Jurkat, Clone E6-1 (cell line): ENCODE results near the gene ATP8A2.
"Not testable (repeated sequence)": the region's sequence is repeated elsewhere in the genome, so short reads cannot be mapped to it uniquely, and the experiment has no call there.

Experiments used
- DNase-seq: peaks from one replicate; pipeline ENCODE4 v3.0.0-alpha.2; 2011; ENCODE audit warnings: low read depth, low spot score
- H3K4me3 ChIP-seq: 2 replicates; pipeline ENCODE4 v1.5.1; 2011; ENCODE audit warnings: mild to moderate bottlenecking, low read length, control low read depth, moderate library complexity

The ATP8A2 gene

DNA sequence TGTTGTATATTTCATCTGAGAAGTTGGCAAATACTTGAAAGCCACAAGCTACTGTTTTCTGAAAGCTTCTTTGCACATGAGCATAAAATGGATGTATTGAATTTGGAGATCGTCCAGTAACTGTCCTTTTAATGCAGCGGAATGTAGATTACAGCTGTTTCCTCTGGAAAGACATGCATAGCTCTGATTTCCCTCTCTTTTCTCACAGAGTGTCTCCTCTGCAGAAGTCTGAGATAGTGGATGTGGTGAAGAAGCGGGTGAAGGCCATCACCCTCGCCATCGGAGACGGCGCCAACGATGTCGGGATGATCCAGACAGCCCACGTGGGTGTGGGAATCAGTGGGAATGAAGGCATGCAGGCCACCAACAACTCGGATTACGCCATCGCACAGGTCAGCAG lies 397.1 kb downstream of the ATP8A2 start:
- DNase-seq, result no peak
- H3K4me3 ChIP-seq, result no peak overlapping the region

DNA sequence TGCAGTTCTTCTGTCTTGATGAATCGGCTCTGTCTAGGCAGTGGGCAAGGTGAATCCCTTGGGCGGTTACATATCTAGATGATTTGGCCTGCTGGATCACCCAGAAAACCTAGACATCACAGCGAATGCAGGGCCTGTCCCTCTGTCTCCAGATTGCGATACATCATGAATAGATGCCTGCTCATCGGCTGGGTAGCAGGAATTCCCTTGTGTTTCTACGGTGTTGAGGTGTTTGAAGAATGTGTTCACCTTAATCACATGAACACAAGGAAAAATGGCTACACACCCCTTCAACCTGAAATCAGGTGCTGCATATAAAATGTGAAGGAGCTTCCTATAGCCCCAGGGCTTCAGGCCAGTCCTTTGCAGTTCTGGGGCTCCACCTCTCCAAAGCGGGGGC lies 398.8 kb downstream of the ATP8A2 start:
- DNase-seq, result no peak

DNA sequence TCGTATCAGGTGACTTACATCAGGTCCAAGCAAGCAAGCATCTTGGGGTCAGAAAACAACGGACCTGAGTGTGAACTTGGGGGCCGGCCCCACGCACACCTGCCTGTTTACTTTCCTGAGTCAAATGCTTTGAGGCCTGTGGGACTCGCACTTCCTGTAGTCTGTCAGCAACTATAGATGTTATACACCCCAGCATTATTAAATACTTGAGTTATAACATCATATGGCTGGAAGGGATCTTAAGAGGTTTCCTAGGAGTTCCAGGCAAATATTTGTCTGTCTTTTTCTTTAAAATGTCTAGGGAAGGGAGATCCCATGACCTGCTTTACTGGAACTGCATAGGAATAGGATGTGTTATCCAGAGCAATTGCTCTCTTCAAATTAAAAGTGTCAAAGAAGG lies 399.4 kb downstream of the ATP8A2 start:
- no peak overlapping the region for H3K4me3 ChIP-seq
- DNase-seq, result no peak

More for the DNA sequence above, 398.8 kb downstream of the ATP8A2 start:
- no peak overlapping the region for H3K4me3 ChIP-seq

DNA sequence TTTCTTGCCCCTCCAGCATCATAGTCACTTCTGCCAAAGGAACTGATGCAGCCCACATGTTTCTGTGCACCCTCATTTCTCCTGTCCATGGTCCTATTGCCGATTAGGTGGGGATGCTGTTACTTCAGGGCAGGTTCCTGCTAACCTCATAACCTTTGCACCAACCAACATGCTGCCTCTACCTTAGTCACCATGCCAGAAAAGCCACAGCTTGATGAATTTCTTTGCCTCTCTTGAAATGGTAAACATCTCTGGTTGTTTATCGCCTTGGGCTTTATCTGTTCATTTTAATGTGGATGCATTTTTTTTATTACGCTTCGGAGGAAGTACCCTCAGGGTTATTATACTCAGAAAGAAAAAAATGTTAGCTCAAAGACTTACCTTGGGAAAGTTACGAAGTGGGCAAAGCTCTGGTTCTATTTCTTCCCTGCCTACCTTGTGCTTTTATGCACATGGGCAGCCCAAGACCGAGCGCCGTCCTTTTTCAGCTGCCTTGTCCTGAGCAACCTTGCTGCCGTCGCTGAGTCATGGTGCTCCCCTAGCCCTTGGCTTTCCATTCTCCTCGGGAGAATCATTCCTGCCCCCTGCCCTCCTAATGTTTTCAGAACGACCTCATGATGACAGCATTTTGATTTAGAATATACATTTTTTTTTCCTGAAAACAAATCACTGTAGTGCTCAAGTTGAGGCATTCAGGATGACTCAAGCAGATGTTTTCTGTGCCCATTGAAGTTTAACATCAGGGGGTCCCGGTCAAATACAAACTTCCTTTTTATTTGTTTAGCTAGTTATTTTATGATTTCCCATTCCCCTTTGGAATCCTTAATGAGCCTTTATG lies 400.1 kb downstream of the ATP8A2 start:
- H3K4me3 ChIP-seq, result no peak overlapping the region
- no peak for DNase-seq

DNA sequence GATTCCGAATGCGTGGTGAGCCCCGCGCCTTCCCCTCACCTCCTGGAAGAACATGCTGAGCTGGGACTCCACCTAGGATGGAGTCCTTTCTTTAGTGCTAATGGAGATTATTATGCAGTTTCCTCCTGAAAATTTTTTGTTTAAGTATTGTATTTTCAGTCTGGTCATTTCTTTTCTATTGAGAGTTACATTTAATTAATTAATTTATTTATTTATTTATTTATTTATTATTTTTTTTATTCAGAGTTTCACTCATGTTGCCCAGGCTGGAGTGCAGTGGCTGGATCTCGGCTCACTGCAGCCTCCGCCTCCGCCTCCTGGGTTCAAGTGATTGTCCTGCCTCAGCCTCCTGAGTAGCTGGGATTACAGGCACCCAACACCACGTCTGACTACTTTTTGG lies 400.8 kb downstream of the ATP8A2 start:
- H3K4me3 ChIP-seq, DNase-seq: not testable (repeated sequence)

DNA sequence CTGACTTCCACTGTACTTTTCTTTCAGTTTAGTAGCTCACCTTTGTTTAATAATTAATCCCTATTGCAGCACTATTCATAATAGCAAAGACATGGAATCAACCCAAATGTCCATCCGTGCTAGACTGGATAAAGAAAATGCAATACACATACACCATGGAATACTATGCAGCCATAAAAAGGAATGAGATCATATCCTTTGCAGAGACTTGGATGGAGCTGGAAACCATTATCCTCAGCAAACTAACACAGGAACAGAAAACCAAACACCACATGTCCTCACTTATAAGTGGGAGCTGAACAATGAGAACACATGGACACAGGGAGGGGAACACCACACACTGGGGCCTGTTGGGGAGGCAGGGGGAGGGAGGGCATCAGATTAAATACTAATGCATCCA lies 402.3 kb downstream of the ATP8A2 start:
- not testable (repeated sequence) for H3K4me3 ChIP-seq, DNase-seq

DNA sequence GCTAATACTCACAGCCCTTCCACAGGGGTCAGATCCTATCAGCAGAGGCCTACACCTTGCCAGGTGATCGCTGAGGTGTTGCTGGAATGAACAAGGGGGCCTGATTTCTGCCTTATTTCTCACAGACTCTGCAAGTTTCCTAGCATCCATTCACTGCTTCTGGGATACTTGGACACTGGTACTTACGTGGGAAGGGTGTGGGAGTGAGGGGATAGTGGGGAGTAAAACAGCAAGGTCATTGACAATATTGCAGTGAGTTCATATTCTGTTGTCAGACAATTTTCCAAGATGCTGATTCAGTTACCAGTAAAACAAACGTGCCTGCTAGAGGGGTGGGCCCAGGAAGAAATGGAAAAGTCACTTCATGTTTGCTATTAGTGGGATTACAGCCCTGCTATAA lies 403.5 kb downstream of the ATP8A2 start:
- no peak overlapping the region for H3K4me3 ChIP-seq

DNA sequence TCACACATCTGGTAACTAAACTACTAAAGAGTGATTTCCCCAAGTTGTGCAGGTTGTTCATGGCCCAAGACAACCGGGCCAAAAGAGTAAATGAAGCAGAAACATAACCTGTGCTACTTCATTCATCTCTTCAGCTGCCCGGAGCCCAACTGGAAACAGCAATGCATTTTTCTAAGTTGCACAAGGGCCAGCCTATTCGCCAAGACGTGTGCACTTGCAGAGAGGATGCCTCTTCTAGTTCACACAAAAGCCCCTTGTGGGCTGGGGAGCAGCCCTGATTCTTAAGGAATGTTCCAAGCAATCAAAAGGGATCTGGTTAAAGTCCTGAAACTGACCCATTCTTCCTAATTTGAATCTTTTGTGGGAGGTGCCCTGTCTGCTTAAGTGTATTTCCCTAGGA lies 404.2 kb downstream of the ATP8A2 start:
- DNase-seq, result no peak
- H3K4me3 ChIP-seq, result no peak overlapping the region

More for the DNA sequence above, 403.5 kb downstream of the ATP8A2 start:
- DNase-seq, result no peak

DNA sequence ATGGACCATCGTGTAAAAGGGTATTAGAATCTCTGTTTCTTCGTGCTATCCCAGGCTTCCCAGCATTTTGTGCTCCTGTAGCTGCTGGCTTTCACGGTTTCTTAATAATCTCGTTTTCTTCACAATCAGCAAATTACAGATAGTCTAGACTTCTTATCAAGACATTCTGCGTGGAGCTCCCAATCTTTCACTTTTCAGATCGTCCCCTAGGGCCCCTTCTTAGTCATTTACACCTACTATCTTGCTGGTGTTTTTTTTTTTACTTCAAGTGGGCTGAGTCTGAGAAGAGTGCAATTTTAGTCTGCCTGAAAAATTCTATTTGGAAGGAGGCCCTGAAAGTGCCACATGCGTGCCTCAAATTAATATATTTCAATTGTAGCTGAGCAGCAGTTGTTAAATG lies 404.9 kb downstream of the ATP8A2 start:
- H3K4me3 ChIP-seq, result no peak overlapping the region
- no peak for DNase-seq

DNA sequence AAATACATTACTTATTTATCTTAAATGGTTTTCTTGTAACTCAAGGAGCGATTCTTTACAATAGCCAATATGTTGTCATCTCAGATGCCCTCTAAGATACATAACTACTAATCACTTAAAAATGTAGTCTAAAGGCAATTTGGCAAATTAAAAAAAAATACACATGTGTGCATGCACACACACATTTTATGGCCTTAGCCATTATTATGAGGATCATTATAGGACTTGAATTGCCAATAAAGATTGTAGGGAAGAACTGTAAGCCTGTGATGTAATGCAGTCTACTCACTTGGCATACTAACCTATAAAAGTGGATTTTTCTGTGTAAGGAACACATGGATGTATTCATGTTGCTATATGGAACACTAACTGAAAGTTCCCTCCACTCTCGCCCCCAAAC lies 405.7 kb downstream of the ATP8A2 start:
- no peak for DNase-seq

DNA sequence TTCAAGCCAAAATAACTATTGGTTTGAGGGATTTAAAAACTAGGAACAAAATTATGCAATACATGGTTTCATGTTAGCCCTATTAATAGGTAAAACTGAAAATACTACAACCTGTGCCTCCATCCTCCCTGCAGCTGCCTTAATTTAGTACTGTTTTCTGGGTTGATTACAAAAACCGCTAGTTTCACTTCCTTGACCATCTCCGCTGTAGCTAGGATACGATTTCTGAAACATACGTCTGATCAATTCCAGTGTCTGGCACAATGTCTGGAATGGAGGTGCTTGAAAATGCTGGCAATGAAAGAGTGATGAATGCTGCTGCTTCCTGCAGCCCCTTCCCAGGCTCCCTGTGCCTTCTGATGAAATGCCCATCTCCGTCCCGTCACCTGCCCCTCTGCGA lies 406.6 kb downstream of the ATP8A2 start:
- H3K4me3 ChIP-seq, result no peak overlapping the region
- DNase-seq, result no peak

More for the DNA sequence above, 405.7 kb downstream of the ATP8A2 start:
- no peak overlapping the region for H3K4me3 ChIP-seq

DNA sequence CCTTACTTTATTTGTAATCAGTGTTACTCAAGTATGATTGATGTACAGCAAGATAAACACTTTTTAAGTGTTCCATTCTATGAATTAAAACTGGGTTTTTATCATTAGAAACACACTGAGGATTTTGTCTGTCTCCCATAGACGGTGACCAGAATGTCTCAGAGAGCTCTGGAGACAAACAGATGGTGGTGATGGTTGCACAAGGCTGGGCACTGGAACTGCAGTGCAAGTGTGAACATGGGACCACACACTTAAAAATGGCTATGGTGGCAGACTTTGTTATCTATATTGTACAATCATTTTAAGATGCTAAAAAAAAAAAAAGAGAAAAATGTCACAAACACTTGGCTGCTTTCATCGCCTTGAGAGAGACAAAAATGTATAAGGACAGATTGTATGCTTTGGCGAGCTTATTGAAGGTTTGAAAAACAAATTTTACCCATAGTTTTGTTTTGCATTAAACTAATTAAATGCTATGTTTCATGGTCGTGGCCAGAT lies 407.1 kb downstream of the ATP8A2 start:
- H3K4me3 ChIP-seq, result no peak overlapping the region
- no peak for DNase-seq

DNA sequence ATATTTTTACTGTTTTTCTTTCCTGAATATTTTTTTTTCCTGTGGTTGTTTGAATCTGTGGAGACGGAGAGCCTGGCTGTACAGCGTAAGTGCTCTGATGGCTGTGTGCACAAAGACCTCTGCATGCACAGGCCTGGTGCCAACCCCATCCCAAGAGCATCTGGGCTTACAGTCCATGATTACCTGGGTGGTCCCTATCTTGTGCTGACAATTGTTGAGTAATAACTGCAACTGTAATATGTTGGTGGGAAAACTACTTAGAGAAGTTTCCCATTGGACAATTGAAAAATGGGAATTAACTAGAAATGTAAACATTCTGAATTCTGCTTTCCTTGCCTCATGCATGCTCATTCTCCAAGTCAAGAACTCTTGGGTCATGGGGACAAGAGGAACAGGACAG lies 411.3 kb downstream of the ATP8A2 start:
- DNase-seq, result no peak
- H3K4me3 ChIP-seq, result no peak overlapping the region

DNA sequence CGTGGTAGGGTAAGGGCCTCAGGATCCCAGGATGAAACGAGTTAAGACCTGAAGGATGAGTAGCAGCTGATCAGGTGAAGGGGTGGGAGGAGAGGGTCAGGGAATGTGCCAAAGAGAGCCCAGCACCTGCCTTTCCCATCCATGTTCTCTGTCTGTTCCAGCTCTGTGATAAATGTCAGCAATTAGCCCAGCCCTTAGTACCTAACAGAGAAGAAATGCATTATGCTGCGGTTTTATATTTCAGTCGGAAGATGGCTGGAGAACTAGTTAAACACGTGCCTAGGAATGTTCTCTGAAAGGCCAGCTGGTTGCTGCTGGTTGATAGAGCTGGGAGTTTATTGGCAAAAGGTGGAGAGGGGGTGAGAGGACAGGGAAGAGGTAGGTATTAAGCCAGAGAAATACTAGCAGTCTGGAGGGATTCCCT lies 411.8 kb downstream of the ATP8A2 start:
- DNase-seq, result no peak

DNA sequence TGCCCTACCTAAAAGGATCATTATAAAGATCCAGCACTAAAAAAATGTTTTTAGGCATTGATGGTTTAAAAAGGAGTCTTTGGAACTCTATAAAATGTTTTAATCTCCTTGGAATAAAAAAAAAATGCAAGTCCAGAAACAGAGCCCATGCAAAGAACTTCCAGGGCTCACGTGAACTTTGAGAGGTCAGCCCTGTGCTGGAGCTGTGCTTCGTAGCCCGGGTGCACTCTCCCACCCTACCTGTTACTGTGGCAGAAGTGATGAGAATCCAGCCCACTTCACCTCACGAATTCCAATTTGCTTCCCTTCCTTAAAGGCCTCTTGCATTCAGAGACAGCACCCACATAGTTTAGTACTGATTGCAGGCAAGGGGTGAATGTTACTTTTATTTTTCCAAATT lies 412.3 kb downstream of the ATP8A2 start:
- DNase-seq, result no peak
- no peak overlapping the region for H3K4me3 ChIP-seq

More for the DNA sequence above, 411.8 kb downstream of the ATP8A2 start:
- no peak overlapping the region for H3K4me3 ChIP-seq

DNA sequence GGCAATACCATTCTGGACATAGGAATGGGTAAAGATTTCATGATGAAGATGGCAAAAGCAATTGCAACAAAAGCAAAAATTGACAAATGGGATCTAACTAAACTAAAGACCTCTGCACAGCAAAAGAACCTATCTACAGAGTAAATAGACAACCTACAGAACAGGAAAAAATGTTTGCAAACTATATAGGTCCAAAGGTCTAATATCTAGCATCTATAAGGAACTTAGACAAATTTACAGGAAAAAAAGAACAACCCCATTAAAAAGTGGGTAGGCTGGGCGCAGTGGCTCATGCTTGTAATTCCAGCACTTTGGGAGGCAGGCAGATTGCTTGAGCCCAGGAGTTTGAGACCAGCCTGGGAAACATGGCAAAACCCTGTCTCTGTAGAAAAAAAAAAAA lies 418.4 kb downstream of the ATP8A2 start:
- H3K4me3 ChIP-seq, DNase-seq: not testable (repeated sequence)

DNA sequence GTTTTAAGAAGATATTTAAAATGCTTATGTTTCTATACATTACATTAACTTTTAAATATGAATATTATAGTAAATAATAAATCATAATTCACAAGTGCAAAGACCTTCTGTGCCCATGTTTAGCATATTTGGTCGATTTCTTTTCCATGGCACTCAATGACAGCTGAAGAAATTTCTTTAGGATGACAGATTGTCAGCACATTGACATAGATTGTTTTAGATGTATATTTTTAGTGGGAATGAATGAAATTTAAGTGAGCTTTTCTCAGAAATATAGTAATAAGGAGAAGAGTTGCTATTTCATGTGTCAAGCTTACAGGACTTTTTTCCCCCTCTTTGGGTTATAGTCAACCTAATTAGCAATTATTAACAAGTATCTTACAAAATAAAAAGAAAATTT lies 423.5 kb downstream of the ATP8A2 start:
- no peak for DNase-seq
- no peak overlapping the region for H3K4me3 ChIP-seq

DNA sequence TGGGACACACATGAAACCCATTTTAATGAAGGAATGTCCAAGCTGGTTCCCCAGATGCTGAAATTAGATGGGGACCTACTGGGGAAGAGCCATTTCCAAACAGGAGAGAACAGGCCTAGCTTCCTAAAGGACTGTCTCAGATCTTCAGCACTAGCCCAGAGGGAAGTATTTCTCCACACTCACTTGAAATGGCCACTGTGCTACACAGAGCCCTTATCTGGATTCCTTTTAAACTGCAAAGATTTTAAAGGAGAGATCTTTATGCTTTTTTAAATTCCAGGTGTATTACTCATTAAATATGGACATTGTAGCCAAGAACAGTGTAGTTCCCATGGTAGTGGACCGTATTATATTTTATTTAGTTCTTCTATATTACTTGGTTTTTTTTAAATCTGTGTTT lies 424.7 kb downstream of the ATP8A2 start:
- no peak for DNase-seq
- no peak overlapping the region for H3K4me3 ChIP-seq

DNA sequence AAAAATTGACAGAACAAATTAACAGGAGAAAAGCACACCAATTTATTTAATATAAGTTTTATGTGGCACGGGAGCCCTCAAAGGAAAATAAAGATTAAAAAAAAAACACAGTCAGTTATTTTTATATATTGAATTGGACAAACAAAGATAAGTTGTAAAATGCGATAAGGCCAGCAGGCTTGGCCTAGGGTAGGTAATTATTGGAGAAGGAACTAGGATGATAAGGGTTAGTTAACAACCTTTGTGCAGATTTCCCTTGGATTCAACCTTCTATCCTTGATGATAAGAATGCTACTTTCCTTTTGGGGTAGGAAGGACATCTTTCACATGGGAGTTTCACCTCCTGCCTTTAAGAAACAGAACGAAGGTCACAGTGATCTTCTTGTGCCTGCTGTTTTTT lies 427.2 kb downstream of the ATP8A2 start:
- no peak for DNase-seq
- H3K4me3 ChIP-seq, result no peak overlapping the region

DNA sequence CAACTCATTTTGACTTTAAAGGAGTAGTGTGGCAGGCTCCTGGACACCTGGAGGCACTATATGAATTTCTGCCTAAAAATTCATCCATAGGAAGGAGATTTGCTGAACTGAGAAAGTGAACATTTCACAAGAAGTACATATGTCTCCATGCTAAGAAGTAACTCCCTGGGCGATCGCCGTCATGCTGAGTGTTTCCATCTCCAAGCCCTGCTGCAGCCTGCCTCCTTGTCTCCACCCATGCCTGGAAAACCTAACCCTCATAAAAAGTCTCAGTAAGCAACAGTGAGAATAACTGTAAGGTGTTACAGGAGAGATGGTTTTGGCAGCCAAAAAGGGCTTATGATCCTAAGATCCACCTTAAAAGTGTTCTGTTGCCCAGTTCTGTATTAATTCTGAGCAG lies 428.7 kb downstream of the ATP8A2 start:
- H3K4me3 ChIP-seq, result no peak overlapping the region

DNA sequence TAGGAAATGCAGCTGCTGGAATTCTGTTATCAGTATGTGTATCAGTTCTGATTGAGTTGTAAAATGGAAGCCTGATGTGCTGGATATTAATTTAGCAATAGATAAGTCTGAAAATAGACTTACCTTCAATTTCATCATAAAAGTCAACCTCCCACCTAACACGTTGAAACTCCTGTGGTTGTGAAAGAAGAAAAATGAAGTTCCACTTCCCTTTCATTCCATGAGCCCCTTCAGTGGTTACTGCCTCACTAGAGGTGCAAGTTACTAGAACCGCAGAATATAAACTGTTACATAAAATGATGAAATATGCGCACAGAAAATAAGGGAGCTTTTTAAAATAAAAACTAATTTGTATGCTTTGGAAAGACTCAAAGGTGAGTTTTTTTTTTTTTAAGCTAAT lies 430.8 kb downstream of the ATP8A2 start:
- DNase-seq, result no peak

More for the DNA sequence above, 428.7 kb downstream of the ATP8A2 start:
- DNase-seq, result no peak

More for the DNA sequence above, 430.8 kb downstream of the ATP8A2 start:
- H3K4me3 ChIP-seq, result no peak overlapping the region
